ENCODE results near the gene IL26. TPM values are rescaled to one million over a fixed set of nuclear protein-coding genes. Genes with fewer than 3 reads are reported as not detected.

IL26 gene
- polyA plus RNA-seq, 2 of the 4 experiments (the other 2 are of a cell fraction) = not detected

GRCh38 chr12:68203460-68203875 is 22.1 kb downstream of the IL26 start (continued):
- no peak for TF ChIP-seq ATOH8 (CRISPR knock-in tag; IDR thresholded peaks at IDR 0.05; ENCODE audit: low read depth)
- TF ChIP-seq HOXB13 (CRISPR knock-in tag; IDR thresholded peaks at IDR 0.05; ENCODE audit: low read depth) = no peak
- no peak for TF ChIP-seq EHMT2 (IDR thresholded peaks at IDR 0.05; ENCODE audit: low read depth)
- no peak for TF ChIP-seq HEYL (CRISPR knock-in tag; IDR thresholded peaks at IDR 0.05)
- TF ChIP-seq ZC3H11A (IDR thresholded peaks at IDR 0.05) = no peak

- POLR2A ChIA-PET = no interaction called here
- Histone ChIP-seq H3K4me2 (no peak overlapping the region), H3K9me3 (no peaks in the 10 kb centered on the region), H3K4me3 (no peak overlapping the region), H3K4me1 (no peaks in the 10 kb centered on the region), H3K27ac (no peak overlapping the region)
- no peak for DNase-seq (ENCODE audit: low read depth in 1 of 2, low spot score in 1 of 2)
- WGBS (ENCODE audit: missing lambda C conversion rate) = 52% methylated on average over 2 of the region's 2 CpGs
- ATAC-seq = no peak
- CTCF ChIA-PET = no interaction called here
- TF ChIP-seq ZNF302 (CRISPR knock-in tag; IDR thresholded peaks at IDR 0.05) (no peak), SMC3 (IDR thresholded peaks at IDR 0.05) (no peak), BCL3 (IDR thresholded peaks at IDR 0.05) (no peak), BHLHE40 (IDR thresholded peaks at IDR 0.05; ENCODE audit: low read depth, low read length) (no peak), NPAS2 (CRISPR knock-in tag; IDR thresholded peaks at IDR 0.05; ENCODE audit: borderline replicate concordance) (no peak), JUNB (IDR thresholded peaks at IDR 0.05) (no peak)
- FAIRE-seq = no peak
These were observed 24.8 kb downstream of the IL26 start for GRCh38 chr12:68200854-68201253.

DNA sequence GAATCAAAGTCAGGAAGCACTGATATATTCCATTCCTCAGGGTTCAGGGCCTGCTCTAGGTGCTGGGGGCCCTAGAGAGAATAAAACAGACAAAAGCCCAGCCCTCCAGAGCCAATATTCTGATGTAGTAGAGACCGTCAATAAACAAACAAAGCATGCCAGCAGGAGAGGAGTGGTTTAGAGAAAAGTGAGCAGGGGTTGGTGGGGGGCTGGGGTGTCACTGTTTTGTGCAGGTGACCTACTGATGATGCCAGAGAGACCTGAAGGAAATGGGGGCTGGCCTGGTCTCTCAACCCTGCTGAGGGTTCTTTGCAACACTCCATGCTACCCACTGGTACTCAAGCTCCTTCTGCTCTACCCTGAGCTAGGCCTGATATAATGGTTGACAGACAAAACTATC is 26.5 kb downstream of the IL26 start:
- H3K4me2 ChIP-seq = no peak overlapping the region
- no peak for FAIRE-seq
- CTCF ChIA-PET = interaction anchor here (1.0 kb wide), 1 partner anchor 10 kb away, joined by 6 read pairs; no protein-coding TSS in a partner anchor
- no peak for ATAC-seq
- H3K4me1 ChIP-seq = no peaks in the 10 kb centered on the region
- WGBS (ENCODE audit: missing lambda C conversion rate) = 67% methylated on average over 1 of the region's 1 CpG
- POLR2A ChIA-PET = no interaction called here
- no peak overlapping the region for H3K27ac ChIP-seq
- TF ChIP-seq BHLHE40 (IDR thresholded peaks at IDR 0.05; ENCODE audit: low read depth, low read length) (no peak), RNF2 (IDR thresholded peaks at IDR 0.05; ENCODE audit: borderline replicate concordance, low read depth) (no peak), SMC3 (IDR thresholded peaks at IDR 0.05) (no peak), HEYL (CRISPR knock-in tag; IDR thresholded peaks at IDR 0.05) (no peak), TFCP2L1 (CRISPR knock-in tag; IDR thresholded peaks at IDR 0.05) (no peak), CHD2 (IDR thresholded peaks at IDR 0.05; ENCODE audit: low read length, partially characterized antibody) (no peak), POLR2AphosphoS2 (conservative IDR thresholded peaks at IDR 0.05; ENCODE audit: low read length) (no peak), MYC (IDR thresholded peaks at IDR 0.05; ENCODE audit: borderline replicate concordance, low read length) (no peak), KDM1A (IDR thresholded peaks at IDR 0.05; ENCODE audit: low read depth) (no peak), HOXA7 (CRISPR knock-in tag; IDR thresholded peaks at IDR 0.05) (no peak), RAD21 (conservative IDR thresholded peaks at IDR 0.05 in 1 of 2, IDR thresholded peaks at IDR 0.05 in 1 of 2) (no peak)
- TF ChIP-seq, protein P1, sequence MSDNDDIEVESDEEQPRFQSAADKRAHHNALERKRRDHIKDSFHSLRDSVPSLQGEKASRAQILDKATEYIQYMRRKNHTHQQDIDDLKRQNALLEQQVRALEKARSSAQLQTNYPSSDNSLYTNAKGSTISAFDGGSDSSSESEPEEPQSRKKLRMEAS (IDR thresholded peaks at IDR 0.05) = no peak
- TF ChIP-seq, protein P2, sequence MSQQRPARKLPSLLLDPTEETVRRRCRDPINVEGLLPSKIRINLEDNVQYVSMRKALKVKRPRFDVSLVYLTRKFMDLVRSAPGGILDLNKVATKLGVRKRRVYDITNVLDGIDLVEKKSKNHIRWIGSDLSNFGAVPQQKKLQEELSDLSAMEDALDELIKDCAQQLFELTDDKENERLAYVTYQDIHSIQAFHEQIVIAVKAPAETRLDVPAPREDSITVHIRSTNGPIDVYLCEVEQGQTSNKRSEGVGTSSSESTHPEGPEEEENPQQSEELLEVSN (IDR thresholded peaks at IDR 0.05; ENCODE audit: borderline replicate concordance, low read depth) = no peak
- H3K9me3 ChIP-seq = no peaks in the 10 kb centered on the region
- no peak for DNase-seq (ENCODE audit: low read depth in 1 of 2, low spot score in 1 of 2)
- no peak overlapping the region for H3K4me3 ChIP-seq

Data from A549 (cell line).